Activated B cell treated with CpG ODN at 0.5 μM for 24 hours (primary cell): Measurements from ENCODE around the gene SAMSN1. TPM values are rescaled to one million over a fixed set of nuclear protein-coding genes. Genes with fewer than 3 reads are reported as not detected.

Source experiments
- ATAC-seq: fragments of 200-7000 bp; cut with Tn5 transposase; one replicate; pipeline ENCODE4 v1.10.0; 2021; ENCODE audit warnings: low read depth, mild to moderate bottlenecking, moderate library complexity
- CTCF ChIA-PET: fragments of 350-600 bp; sonication (Branson Sonifier 250); formaldehyde crosslinking; loops from one replicate; lab custom pipeline; 2021; ENCODE audit warnings: antibody characterized with exemption; lab: Charles Lee
- POLR2A ChIA-PET: fragments of 350-600 bp; sonication (Branson Sonifier 250); formaldehyde crosslinking; loops from one replicate; lab custom pipeline; 2021; ENCODE audit warnings: antibody characterized with exemption; lab: Charles Lee
- DNase-seq: peaks from one replicate; pipeline ENCODE4 v3.0.0; 2022
- H3K27ac Mint-ChIP-seq: one replicate; pipeline ENCODE4 v1.8.0; 2020; ENCODE audit warnings: mixed read lengths
- H3K27me3 Mint-ChIP-seq: one replicate; pipeline ENCODE4 v1.8.0; 2021; ENCODE audit warnings: mixed read lengths
- H3K36me3 Mint-ChIP-seq: one replicate; pipeline ENCODE4 v1.8.0; 2021; ENCODE audit warnings: low read depth, mixed read lengths
- H3K4me1 Mint-ChIP-seq: one replicate; pipeline ENCODE4 v1.8.0; 2021; ENCODE audit warnings: mixed read lengths
- H3K4me3 Mint-ChIP-seq: one replicate; pipeline ENCODE4 v1.8.0; 2020; ENCODE audit warnings: mild to moderate bottlenecking, mixed read lengths
- H3K9me3 Mint-ChIP-seq: one replicate; pipeline ENCODE4 v1.8.0; 2020; ENCODE audit warnings: mixed read lengths
- intact Hi-C: fragments of 100-400 bp; cut with micrococcal nuclease; formaldehyde crosslinking; loops from one replicate; pipeline ENCODE4 v1.15.1; 2024
- total RNA-seq: library from RNA; stranded (reverse); gene quantifications from 2 replicates; pipeline ENCODE4 v1.2.3, GENCODE V29; 2022
- TF ChIP-seq, protein P1 (sequence below): fragments of 200-600 bp; IDR thresholded peaks from one replicate; pipeline ENCODE4 v1.8.0; 2022; ENCODE audit warnings: antibody characterized with exemption, mild to moderate bottlenecking

Gene SAMSN1
- total RNA-seq, 1 donor from 2014 or later: 49.7 TPM

GRCh38 chr21:14457762-14458161 lies 88.4 kb downstream of the SAMSN1 start:
- POLR2A ChIA-PET: no interaction called here
- Mint-ChIP-seq H3K36me3 (no peaks in the 10 kb centered on the region), H3K4me3 (no peak overlapping the region), H3K27me3 (no peaks in the 10 kb centered on the region), H3K27ac (no peak overlapping the region), H3K9me3 (no peaks in the 10 kb centered on the region), H3K4me1 (peaks cover 11% of the 10 kb centered on the region)
- CTCF ChIA-PET: no interaction called here
- no peak for DNase-seq
- TF ChIP-seq, protein P1, sequence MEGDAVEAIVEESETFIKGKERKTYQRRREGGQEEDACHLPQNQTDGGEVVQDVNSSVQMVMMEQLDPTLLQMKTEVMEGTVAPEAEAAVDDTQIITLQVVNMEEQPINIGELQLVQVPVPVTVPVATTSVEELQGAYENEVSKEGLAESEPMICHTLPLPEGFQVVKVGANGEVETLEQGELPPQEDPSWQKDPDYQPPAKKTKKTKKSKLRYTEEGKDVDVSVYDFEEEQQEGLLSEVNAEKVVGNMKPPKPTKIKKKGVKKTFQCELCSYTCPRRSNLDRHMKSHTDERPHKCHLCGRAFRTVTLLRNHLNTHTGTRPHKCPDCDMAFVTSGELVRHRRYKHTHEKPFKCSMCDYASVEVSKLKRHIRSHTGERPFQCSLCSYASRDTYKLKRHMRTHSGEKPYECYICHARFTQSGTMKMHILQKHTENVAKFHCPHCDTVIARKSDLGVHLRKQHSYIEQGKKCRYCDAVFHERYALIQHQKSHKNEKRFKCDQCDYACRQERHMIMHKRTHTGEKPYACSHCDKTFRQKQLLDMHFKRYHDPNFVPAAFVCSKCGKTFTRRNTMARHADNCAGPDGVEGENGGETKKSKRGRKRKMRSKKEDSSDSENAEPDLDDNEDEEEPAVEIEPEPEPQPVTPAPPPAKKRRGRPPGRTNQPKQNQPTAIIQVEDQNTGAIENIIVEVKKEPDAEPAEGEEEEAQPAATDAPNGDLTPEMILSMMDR: no peak
- no peak for ATAC-seq
- intact Hi-C loops: no loop called here

DNA sequence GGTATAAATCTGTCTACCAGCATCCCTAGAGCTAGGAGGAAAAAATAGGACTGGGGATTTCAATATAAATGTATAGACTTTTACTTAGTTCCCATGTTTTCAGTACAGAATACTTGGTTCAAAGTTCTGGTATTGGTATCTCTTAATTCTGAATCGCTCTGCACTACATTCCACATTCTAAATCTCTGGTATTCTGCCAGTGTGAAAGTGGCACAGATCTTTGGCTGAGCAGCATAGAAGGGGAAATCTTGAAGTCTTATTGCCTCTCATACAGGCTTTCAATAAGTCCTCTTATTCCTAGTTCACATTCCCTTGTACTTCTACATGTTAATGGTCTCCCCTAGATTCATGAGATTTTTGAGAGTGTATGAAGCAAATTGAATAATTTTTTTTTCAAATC lies 89.2 kb downstream of the SAMSN1 start:
- ATAC-seq (no peak), DNase-seq (no peak)
- ChIA-PET CTCF (interaction anchor here (0.8 to 1.0 kb wide), 2 partner anchors 22 to 281 kb away, joined by 3 to 4 read pairs; no protein-coding TSS in a partner anchor), POLR2A (no interaction called here)
- H3K9me3 Mint-ChIP-seq: no peaks in the 10 kb centered on the region
- peaks cover 11% of the 10 kb centered on the region for H3K4me1 Mint-ChIP-seq
- no peak overlapping the region for H3K4me3 Mint-ChIP-seq
- intact Hi-C loops: no loop called here
- TF ChIP-seq, protein P1: no peak
- H3K36me3 Mint-ChIP-seq: no peaks in the 10 kb centered on the region
- H3K27ac Mint-ChIP-seq: no peak overlapping the region
- no peaks in the 10 kb centered on the region for H3K27me3 Mint-ChIP-seq

GRCh38 chr21:14454016-14455009 lies 91.8 kb downstream of the SAMSN1 start:
- TF ChIP-seq, protein P1: no peak
- no peaks in the 10 kb centered on the region for H3K9me3 Mint-ChIP-seq
- no peaks in the 10 kb centered on the region for H3K36me3 Mint-ChIP-seq
- intact Hi-C loops: no loop called here
- ChIA-PET CTCF (no interaction called here), POLR2A (no interaction called here)
- H3K4me3 Mint-ChIP-seq: no peak overlapping the region
- DNase-seq (no peak), ATAC-seq (no peak)
- H3K27ac Mint-ChIP-seq: no peak overlapping the region
- peaks cover 11% of the 10 kb centered on the region for H3K4me1 Mint-ChIP-seq
- H3K27me3 Mint-ChIP-seq: no peaks in the 10 kb centered on the region

- H3K27me3 Mint-ChIP-seq: no peaks in the 10 kb centered on the region
- POLR2A ChIA-PET: no interaction called here
- H3K36me3 Mint-ChIP-seq: no peaks in the 10 kb centered on the region
- DNase-seq (no peak), ATAC-seq (no peak)
- H3K27ac Mint-ChIP-seq: no peak overlapping the region
- TF ChIP-seq, protein P1: no peak
- no peak overlapping the region for H3K4me3 Mint-ChIP-seq
- H3K4me1 Mint-ChIP-seq: peaks cover 11% of the 10 kb centered on the region
- CTCF ChIA-PET: no interaction called here
- intact Hi-C loops: no loop called here
- no peaks in the 10 kb centered on the region for H3K9me3 Mint-ChIP-seq
These were observed 92.6 kb downstream of the SAMSN1 start for GRCh38 chr21:14453339-14454015.

DNA sequence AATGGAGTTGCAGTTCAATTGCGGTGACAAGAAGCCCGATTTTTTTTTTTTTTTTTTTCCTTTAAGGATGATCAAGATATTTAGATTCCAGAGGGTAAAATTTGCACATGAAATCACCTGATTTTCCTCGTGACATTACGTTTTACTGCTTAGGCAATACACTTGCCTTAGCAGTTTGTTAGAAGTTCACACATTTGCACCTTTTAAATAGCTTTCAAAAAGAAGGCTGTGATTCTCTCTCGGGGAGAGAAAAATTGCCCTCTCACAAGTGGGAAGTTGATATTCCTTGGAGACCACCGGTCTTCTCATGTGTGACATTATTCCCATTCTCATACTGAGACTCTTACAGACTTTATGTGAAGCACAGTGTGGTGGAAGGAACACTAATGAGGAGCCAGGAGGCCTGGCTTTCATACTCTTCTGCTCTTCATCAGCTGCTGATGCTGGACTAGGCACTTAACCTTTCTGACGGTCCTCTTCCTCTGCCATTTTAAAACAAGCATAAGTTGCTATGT lies 93.3 kb downstream of the SAMSN1 start:
- H3K36me3 Mint-ChIP-seq: no peaks in the 10 kb centered on the region
- no peaks in the 10 kb centered on the region for H3K27me3 Mint-ChIP-seq
- intact Hi-C loops: no loop called here
- H3K4me1 Mint-ChIP-seq: peaks cover 11% of the 10 kb centered on the region
- TF ChIP-seq, protein P1: no peak
- ChIA-PET CTCF (no interaction called here), POLR2A (interaction anchor here (0.7 kb wide), 1 partner anchor 89 kb away, joined by 5 read pairs; no protein-coding TSS in a partner anchor)
- H3K4me3 Mint-ChIP-seq: no peak overlapping the region
- DNase-seq (no peak), ATAC-seq (no peak)
- no peaks in the 10 kb centered on the region for H3K9me3 Mint-ChIP-seq
- H3K27ac Mint-ChIP-seq: no peak overlapping the region
